MM.1S (cell line): ENCODE data around the gene PIMREG.

Source experiments
- DNase-seq: peaks from one replicate; pipeline ENCODE4 v3.0.0-alpha.2; 2015
- H2AFZ ChIP-seq: fragments of 300-600 bp; sonication (generic); 2 replicates; pipeline ENCODE4 v1.6.0; 2016; ENCODE audit warnings: antibody characterized with exemption, low read length
- H3F3A ChIP-seq: fragments of 300-600 bp; sonication (generic); 2 replicates; pipeline ENCODE4 v1.6.1; 2016; ENCODE audit warnings: mild to moderate bottlenecking, antibody characterized with exemption, low read length, moderate library complexity, mixed read lengths; ENCODE audit not compliant: insufficient read depth
- H3K27ac ChIP-seq: fragments of 300-600 bp; sonication (generic); 2 replicates; pipeline ENCODE4 v1.5.1; 2016; ENCODE audit warnings: mild to moderate bottlenecking, low read length
- H3K27me3 ChIP-seq: fragments of 300-600 bp; sonication (generic); replicated peaks from 2 replicates; pipeline ENCODE4 v1.6.0; 2016; ENCODE audit warnings: low read length; ENCODE audit not compliant: insufficient read depth
- H3K36me3 ChIP-seq: fragments of 300-600 bp; sonication (generic); replicated peaks from 2 replicates; pipeline ENCODE4 v1.6.1; 2016; ENCODE audit warnings: mild to moderate bottlenecking, low read length, mixed read lengths; ENCODE audit not compliant: insufficient read depth
- H3K4me1 ChIP-seq: fragments of 300-600 bp; sonication (generic); 2 replicates; pipeline ENCODE4 v1.6.1; 2016; ENCODE audit warnings: low read length, mixed read lengths
- H3K4me2 ChIP-seq: fragments of 300-600 bp; sonication (generic); 2 replicates; pipeline ENCODE4 v1.6.0; 2016; ENCODE audit warnings: low read depth, low read length
- H3K4me3 ChIP-seq: fragments of 300-600 bp; sonication (generic); 2 replicates; pipeline ENCODE4 v1.5.1; 2016; ENCODE audit warnings: low read length, mixed read lengths
- H3K79me2 ChIP-seq: fragments of 300-600 bp; sonication (generic); 2 replicates; pipeline ENCODE4 v1.6.1; 2016; ENCODE audit warnings: mixed run types, low read length, mixed read lengths
- H3K9ac ChIP-seq: fragments of 300-600 bp; sonication (generic); 2 replicates; pipeline ENCODE4 v1.6.1; 2016; ENCODE audit warnings: low read length, mixed read lengths
- H3K9me2 ChIP-seq: fragments of 300-600 bp; sonication (generic); replicated peaks from 2 replicates; pipeline ENCODE4 v1.6.1; 2016; ENCODE audit warnings: mild to moderate bottlenecking, low read length, mixed read lengths; ENCODE audit not compliant: insufficient read depth
- H3K9me3 ChIP-seq: fragments of 300-600 bp; sonication (generic); replicated peaks from 2 replicates; pipeline ENCODE4 v1.6.1; 2016; ENCODE audit warnings: mild to moderate bottlenecking, low read length, mixed read lengths; ENCODE audit not compliant: insufficient read depth
- H4K20me1 ChIP-seq: fragments of 300-600 bp; sonication (generic); 2 replicates; pipeline ENCODE4 v1.6.1; 2016; ENCODE audit warnings: mild to moderate bottlenecking, low read length, moderate library complexity, mixed read lengths; ENCODE audit not compliant: insufficient read depth
- CTCF ChIP-seq: fragments of 300-600 bp; sonication (generic); IDR thresholded peaks from 2 replicates; pipeline ENCODE4 v1.5.1; 2016; ENCODE audit warnings: antibody characterized with exemption, low read length, mixed read lengths
- EZH2 ChIP-seq: fragments of 300-600 bp; sonication (generic); optimal IDR thresholded peaks from 2 replicates; pipeline ENCODE3; 2017; ENCODE audit warnings: low read depth, mild to moderate bottlenecking, antibody characterized with exemption, low read length, mixed read lengths
- EZH2phosphoT487 ChIP-seq: fragments of 300-600 bp; sonication (generic); IDR thresholded peaks from 2 replicates; pipeline ENCODE4 v1.6.1; 2018; ENCODE audit warnings: antibody characterized with exemption, low read length

Gene PIMREG

GRCh38 chr17:6462692-6463091, 18.4 kb downstream of the PIMREG start:
- Histone ChIP-seq H3K9ac (no peak overlapping the region), H3K27me3 (peaks cover 68% of the 10 kb centered on the region), H3K27ac (no peak overlapping the region), H3K9me2 (no peaks in the 10 kb centered on the region), H3K4me3 (no peak overlapping the region), H3K79me2 (no peaks in the 10 kb centered on the region), H3K4me1 (0 out of 2 replicates have a peak, but pooled peaks cover 3% of the 10 kb centered on the region), H4K20me1 (no peaks in the 10 kb centered on the region), H3K9me3 (no peaks in the 10 kb centered on the region), H3K4me2 (no peak overlapping the region), H2AFZ (no peak overlapping the region), H3F3A (no peaks in the 10 kb centered on the region), H3K36me3 (no peaks in the 10 kb centered on the region)
- no peak for DNase-seq
- TF ChIP-seq CTCF (no peak), EZH2phosphoT487 (no peak), EZH2 (no peak)

GRCh38 chr17:6463616-6464445, 19.6 kb downstream of the PIMREG start:
- Histone ChIP-seq H3K4me3 (no peak overlapping the region), H3K36me3 (no peaks in the 10 kb centered on the region), H3K9me2 (no peaks in the 10 kb centered on the region), H3K27me3 (peaks cover 71% of the 10 kb centered on the region), H3K9me3 (no peaks in the 10 kb centered on the region), H3K4me2 (no peak overlapping the region), H4K20me1 (no peaks in the 10 kb centered on the region), H2AFZ (no peak overlapping the region), H3K27ac (no peak overlapping the region), H3K4me1 (0 out of 2 replicates have a peak, but pooled peaks cover 3% of the 10 kb centered on the region), H3K79me2 (no peaks in the 10 kb centered on the region), H3K9ac (no peak overlapping the region), H3F3A (no peaks in the 10 kb centered on the region)
- no peak for DNase-seq
- no peak for TF ChIP-seq CTCF
- no peak for TF ChIP-seq EZH2
- no peak for TF ChIP-seq EZH2phosphoT487

- TF ChIP-seq EZH2phosphoT487 (no peak), EZH2 (no peak), CTCF (no peak)
- Histone ChIP-seq H3K27me3 (peaks cover 70% of the 10 kb centered on the region), H3F3A (no peaks in the 10 kb centered on the region), H4K20me1 (no peaks in the 10 kb centered on the region), H3K79me2 (no peaks in the 10 kb centered on the region), H3K9me2 (no peaks in the 10 kb centered on the region), H3K4me2 (no peak overlapping the region), H3K36me3 (no peaks in the 10 kb centered on the region), H3K9ac (no peak overlapping the region), H3K27ac (no peak overlapping the region), H2AFZ (no peak overlapping the region), H3K4me3 (no peak overlapping the region), H3K4me1 (0 out of 2 replicates have a peak, but pooled peaks cover 3% of the 10 kb centered on the region), H3K9me3 (no peaks in the 10 kb centered on the region)
- no peak for DNase-seq
Measured at GRCh38 chr17:6464446-6465041, 20.3 kb downstream of the PIMREG start.
